Neural progenitor cell (in vitro differentiated cells): Measurements from ENCODE around the gene FARS2. TPM values are rescaled to one million over a fixed set of nuclear protein-coding genes. Genes with fewer than 3 reads are reported as not detected.
"Not testable (repeated sequence)": the region's sequence is repeated elsewhere in the genome, so short reads cannot be mapped to it uniquely, and the experiment has no call there.

ENCODE experiments used
- DNase-seq: peaks from one replicate; pipeline ENCODE4 v3.0.0-alpha.2; 2016; ENCODE audit warnings: low spot score
- H2AFZ ChIP-seq: fragments of 200-600 bp; sonication (generic); replicated peaks from 2 replicates; pipeline ENCODE4 v1.6.1; 2016; ENCODE audit warnings: antibody characterized with exemption
- H3F3A ChIP-seq: fragments of 200-600 bp; sonication (generic); 2 replicates; pipeline ENCODE4 v1.6.1; 2016; ENCODE audit warnings: antibody characterized with exemption, low read depth
- H3K27ac ChIP-seq: fragments of 200-600 bp; sonication (generic); 2 replicates; pipeline ENCODE4 v1.5.1; 2016; ENCODE audit warnings: mild to moderate bottlenecking
- H3K27me3 ChIP-seq: fragments of 200-600 bp; sonication (generic); 2 replicates; pipeline ENCODE4 v1.6.1; 2016; ENCODE audit warnings: mild to moderate bottlenecking, moderate library complexity
- H3K36me3 ChIP-seq: fragments of 200-600 bp; sonication (generic); 2 replicates; pipeline ENCODE4 v1.5.1; 2016
- H3K4me1 ChIP-seq: fragments of 200-600 bp; sonication (generic); 2 replicates; pipeline ENCODE4 v1.6.1; 2016; ENCODE audit warnings: mixed run types
- H3K4me2 ChIP-seq: fragments of 200-600 bp; sonication (generic); 2 replicates; pipeline ENCODE4 v1.6.1; 2016
- H3K4me3 ChIP-seq: fragments of 200-600 bp; sonication (generic); 2 replicates; pipeline ENCODE4 v1.5.1; 2016
- H3K79me2 ChIP-seq: fragments of 200-600 bp; sonication (generic); 2 replicates; pipeline ENCODE4 v1.6.1; 2016; ENCODE audit warnings: low read depth
- H3K9ac ChIP-seq: fragments of 200-600 bp; sonication (generic); 2 replicates; pipeline ENCODE4 v1.6.1; 2016
- H3K9me3 ChIP-seq: fragments of 200-600 bp; sonication (generic); 2 replicates; pipeline ENCODE4 v1.5.1; 2016; ENCODE audit warnings: low read depth
- H4K20me1 ChIP-seq: fragments of 200-600 bp; sonication (generic); 2 replicates; pipeline ENCODE4 v1.6.1; 2016; ENCODE audit warnings: low read depth
- H3K27ac Mint-ChIP-seq: 3 replicates; pipeline ENCODE4 v1.8.0; 2021; ENCODE audit warnings: mixed read lengths
- H3K27me3 Mint-ChIP-seq: 2 replicates; pipeline ENCODE4 v1.8.0; 2022; ENCODE audit warnings: low read depth, mild to moderate bottlenecking, inconsistent platforms, moderate library complexity, mixed read lengths; ENCODE audit not compliant: insufficient read depth
- H3K36me3 Mint-ChIP-seq: 3 replicates; pipeline ENCODE4 v1.8.0; 2021; ENCODE audit warnings: mixed read lengths
- H3K4me1 Mint-ChIP-seq: 3 replicates; pipeline ENCODE4 v1.8.0; 2021; ENCODE audit warnings: mixed read lengths
- H3K4me3 Mint-ChIP-seq: 3 replicates; pipeline ENCODE4 v1.8.0; 2021; ENCODE audit warnings: mild to moderate bottlenecking, moderate library complexity, mixed read lengths
- H3K9me3 Mint-ChIP-seq: 3 replicates; pipeline ENCODE4 v1.8.0; 2020; ENCODE audit warnings: mixed read lengths
- CTCF ChIP-seq: fragments of 200-600 bp; sonication (generic); IDR thresholded peaks from 2 replicates; pipeline ENCODE4 v1.5.1; 2017; ENCODE audit warnings: antibody characterized with exemption, mild to moderate bottlenecking
- EZH2 ChIP-seq: fragments of 200-600 bp; sonication (generic); IDR thresholded peaks from 2 replicates; pipeline ENCODE4 v1.6.1; 2017; ENCODE audit warnings: antibody characterized with exemption, mild to moderate bottlenecking, moderate library complexity
- EZH2phosphoT487 ChIP-seq: fragments of 200-600 bp; sonication (generic); IDR thresholded peaks from 2 replicates; pipeline ENCODE4 v1.6.1; 2017; ENCODE audit warnings: antibody characterized with exemption
- total RNA-seq: library from RNA; depleted of rRNA; stranded (reverse); fragments of >200 nt; gene quantifications from 2 replicates; pipeline ENCODE4 v1.2.3, GENCODE V29; 2015; ENCODE audit warnings: low replicate concordance

The FARS2 gene
- total RNA-seq, 1 donor from 2014 or later = 10.8 TPM

GRCh38 chr6:5563086-5563485 is 301.8 kb downstream of the FARS2 start:
- no peaks in the 10 kb centered on the region for H3K4me1 ChIP-seq
- no peak overlapping the region for H2AFZ ChIP-seq
- no peak overlapping the region for H3K9ac ChIP-seq
- Mint-ChIP-seq H3K27ac (no peak overlapping the region), H3K9me3 (peaks cover 6% of the 10 kb centered on the region), H3K27me3 (peaks cover 2% of the 10 kb centered on the region), H3K4me1 (peaks cover 8% of the 10 kb centered on the region), H3K4me3 (no peak overlapping the region), H3K36me3 (no peaks in the 10 kb centered on the region)
- H4K20me1 ChIP-seq = no peaks in the 10 kb centered on the region
- H3K79me2 ChIP-seq = no peaks in the 10 kb centered on the region
- H3F3A ChIP-seq = no peaks in the 10 kb centered on the region
- H3K36me3 ChIP-seq = no peaks in the 10 kb centered on the region
- peaks cover 4% of the 10 kb centered on the region for H3K9me3 ChIP-seq
- no peak for DNase-seq
- TF ChIP-seq EZH2phosphoT487 = no peak
- TF ChIP-seq EZH2 = no peak
- TF ChIP-seq CTCF = no peak
- no peak overlapping the region for H3K27ac ChIP-seq
- no peaks in the 10 kb centered on the region for H3K27me3 ChIP-seq
- no peak overlapping the region for H3K4me2 ChIP-seq
- no peak overlapping the region for H3K4me3 ChIP-seq

- DNase-seq, H3K4me1 Mint-ChIP-seq, H3K9me3 ChIP-seq, H3K4me3 ChIP-seq, H4K20me1 ChIP-seq, H3K36me3 ChIP-seq, H3K9ac ChIP-seq, H3K27me3 ChIP-seq, H3K9me3 Mint-ChIP-seq, H2AFZ ChIP-seq, H3K4me1 ChIP-seq, H3K4me3 Mint-ChIP-seq, H3K27ac Mint-ChIP-seq, H3K79me2 ChIP-seq, H3K27ac ChIP-seq, H3K4me2 ChIP-seq, H3F3A ChIP-seq, H3K27me3 Mint-ChIP-seq, H3K36me3 Mint-ChIP-seq: not testable (repeated sequence)
Observed at GRCh38 chr6:5564746-5565145, 303.4 kb downstream of the FARS2 start.

- Histone ChIP-seq H3K9ac (no peak overlapping the region), H2AFZ (no peak overlapping the region), H3K79me2 (no peaks in the 10 kb centered on the region), H3K27me3 (no peaks in the 10 kb centered on the region), H3K4me3 (no peak overlapping the region), H3K36me3 (no peaks in the 10 kb centered on the region), H3K4me1 (no peaks in the 10 kb centered on the region), H3K27ac (no peak overlapping the region), H4K20me1 (no peaks in the 10 kb centered on the region), H3F3A (no peaks in the 10 kb centered on the region), H3K9me3 (peaks cover 4% of the 10 kb centered on the region), H3K4me2 (no peak overlapping the region)
- no peak overlapping the region for H3K4me3 Mint-ChIP-seq
- H3K36me3 Mint-ChIP-seq = peaks cover 3% of the 10 kb centered on the region
- peaks cover 6% of the 10 kb centered on the region for H3K9me3 Mint-ChIP-seq
- peaks cover 5% of the 10 kb centered on the region for H3K27me3 Mint-ChIP-seq
- peak overlapping the region; percentile 10 for H3K27ac Mint-ChIP-seq
- no peak for TF ChIP-seq EZH2phosphoT487
- TF ChIP-seq CTCF = no peak
- TF ChIP-seq EZH2 = no peak
- no peak for DNase-seq
- peaks cover 8% of the 10 kb centered on the region for H3K4me1 Mint-ChIP-seq
Observed at GRCh38 chr6:5565971-5566370, 304.7 kb downstream of the FARS2 start.

GRCh38 chr6:5566718-5567117 is 305.4 kb downstream of the FARS2 start:
- H3K27ac ChIP-seq = no peak overlapping the region
- H3K9me3 Mint-ChIP-seq = peaks cover 8% of the 10 kb centered on the region
- H2AFZ ChIP-seq = no peak overlapping the region
- no peaks in the 10 kb centered on the region for H3K27me3 ChIP-seq
- H3K4me1 ChIP-seq = no peaks in the 10 kb centered on the region
- no peak overlapping the region for H3K9ac ChIP-seq
- H3K9me3 ChIP-seq = peaks cover 4% of the 10 kb centered on the region
- TF ChIP-seq EZH2phosphoT487 = no peak
- no peak for TF ChIP-seq CTCF
- TF ChIP-seq EZH2 = no peak
- peaks cover 5% of the 10 kb centered on the region for H3K27me3 Mint-ChIP-seq
- H3K79me2 ChIP-seq = no peaks in the 10 kb centered on the region
- H3K4me1 Mint-ChIP-seq = peaks cover 8% of the 10 kb centered on the region
- no peaks in the 10 kb centered on the region for H3F3A ChIP-seq
- DNase-seq = no peak
- H3K36me3 Mint-ChIP-seq = peaks cover 3% of the 10 kb centered on the region
- H3K27ac Mint-ChIP-seq = no peak overlapping the region
- H3K4me2 ChIP-seq = no peak overlapping the region
- H3K4me3 ChIP-seq = no peak overlapping the region
- H4K20me1 ChIP-seq = no peaks in the 10 kb centered on the region
- no peaks in the 10 kb centered on the region for H3K36me3 ChIP-seq
- no peak overlapping the region for H3K4me3 Mint-ChIP-seq
